Neural cell (in vitro differentiated cells): ENCODE results near the gene RRAGB. TPM values are rescaled to one million over a fixed set of nuclear protein-coding genes. Genes with fewer than 3 reads are reported as not detected.

Experiments
- H2AFZ ChIP-seq: fragments of 200-600, 300-800 bp; sonication (generic), shearing (Covaris generic); 2 replicates; pipeline ENCODE4 v1.6.0; 2014; ENCODE audit warnings: low read depth, mild to moderate bottlenecking, antibody characterized with exemption, low read length, moderate library complexity
- H3F3A ChIP-seq: fragments of 200-600 bp; shearing (Covaris generic); 2 replicates; pipeline ENCODE4 v1.6.1; 2016; ENCODE audit warnings: mild to moderate bottlenecking, moderate library complexity, mixed read lengths, antibody characterized with exemption, low read length; ENCODE audit not compliant: insufficient read depth, poor library complexity, severe bottlenecking
- H3K27ac ChIP-seq: fragments of 200-600, 300-800 bp; sonication (generic), shearing (Covaris generic); 2 replicates; pipeline ENCODE4 v1.5.1; 2014; ENCODE audit warnings: mild to moderate bottlenecking, low read length, moderate library complexity
- H3K27me3 ChIP-seq: fragments of 300-800, 200-600 bp; sonication (generic), shearing (Covaris generic); 2 replicates; pipeline ENCODE4 v1.6.0; 2014; ENCODE audit warnings: mild to moderate bottlenecking, low read depth, low read length, moderate library complexity; ENCODE audit not compliant: insufficient read depth
- H3K36me3 ChIP-seq: fragments of 300-800, 200-600 bp; sonication (generic), shearing (Covaris generic); 2 replicates; pipeline ENCODE4 v1.5.1; 2014; ENCODE audit warnings: mild to moderate bottlenecking, antibody characterized with exemption, low read length, moderate library complexity; ENCODE audit not compliant: insufficient read depth
- H3K4me2 ChIP-seq: fragments of 300-800, 200-600 bp; sonication (generic), shearing (Covaris generic); 2 replicates; pipeline ENCODE4 v1.6.0; 2014; ENCODE audit warnings: mild to moderate bottlenecking, low read length
- H3K4me3 ChIP-seq: fragments of 300-800, 200-600 bp; sonication (generic), shearing (Covaris generic); 2 replicates; pipeline ENCODE4 v1.5.1; 2014; ENCODE audit warnings: mild to moderate bottlenecking, low read length, moderate library complexity
- H3K79me2 ChIP-seq: fragments of 200-600 bp; shearing (Covaris generic); replicated peaks from 2 replicates; pipeline ENCODE4 v1.6.0; 2014; ENCODE audit warnings: mild to moderate bottlenecking, low read length, moderate library complexity; ENCODE audit not compliant: insufficient read depth
- H3K9ac ChIP-seq: fragments of 300-800, 200-600 bp; sonication (generic), shearing (Covaris generic); 2 replicates; pipeline ENCODE4 v1.6.1; 2016; ENCODE audit warnings: mild to moderate bottlenecking, low read length, mixed read lengths
- H3K9me2 ChIP-seq: fragments of 200-600 bp; shearing (Covaris generic); 2 replicates; pipeline ENCODE4 v1.6.1; 2016; ENCODE audit warnings: mild to moderate bottlenecking, low read length, mixed read lengths; ENCODE audit not compliant: insufficient read depth
- H3K9me3 ChIP-seq: fragments of 200-600, 300-800 bp; sonication (generic), shearing (Covaris generic); 2 replicates; pipeline ENCODE4 v1.6.1; 2016; ENCODE audit warnings: mild to moderate bottlenecking, mixed run types, low read length, moderate library complexity, mixed read lengths
- H4K20me1 ChIP-seq: fragments of 200-600 bp; shearing (Covaris generic); 2 replicates; pipeline ENCODE4 v1.6.1; 2016; ENCODE audit warnings: mild to moderate bottlenecking, mixed run types; ENCODE audit not compliant: insufficient read depth
- EP300 ChIP-seq: fragments of 450-650 bp; conservative IDR thresholded peaks from 2 replicates; pipeline ENCODE4 v1.6.1; 2014; ENCODE audit warnings: antibody characterized with exemption, mild to moderate bottlenecking, moderate library complexity; ENCODE audit not compliant: poor library complexity, severe bottlenecking
- EZH2 ChIP-seq: fragments of 200-600, 300-800 bp; shearing (Covaris generic), sonication (generic); IDR thresholded peaks from 2 replicates; pipeline ENCODE4 v1.6.1; 2014; ENCODE audit warnings: antibody characterized with exemption, low read length, borderline replicate concordance, mild to moderate bottlenecking; ENCODE audit not compliant: insufficient read depth, poor library complexity, severe bottlenecking
- MXI1 ChIP-seq: fragments of 450-650 bp; conservative IDR thresholded peaks from 2 replicates; pipeline ENCODE4 v1.6.1; 2014; ENCODE audit warnings: antibody characterized with exemption, mild to moderate bottlenecking; ENCODE audit not compliant: poor library complexity, severe bottlenecking
- POLR2AphosphoS5 ChIP-seq: IDR thresholded peaks from 2 replicates; pipeline ENCODE4 v1.6.1; 2012
- RAD21 ChIP-seq: fragments of 450-650 bp; conservative IDR thresholded peaks from 2 replicates; pipeline ENCODE4 v1.6.1; 2014; ENCODE audit warnings: antibody characterized with exemption, mild to moderate bottlenecking, moderate library complexity
- SMC3 ChIP-seq: fragments of 450-650 bp; conservative IDR thresholded peaks from 2 replicates; pipeline ENCODE4 v1.6.1; 2014; ENCODE audit warnings: antibody characterized with exemption, mild to moderate bottlenecking, moderate library complexity; ENCODE audit not compliant: poor library complexity
- TAF1 ChIP-seq: IDR thresholded peaks from 2 replicates; pipeline ENCODE4 v1.6.1; 2012; ENCODE audit warnings: low read depth
- polyA plus RNA-seq: library from polyadenylated mRNA; depleted of rRNA; stranded (reverse); fragments of >200 nt; gene quantifications from 2 replicates; pipeline ENCODE4 v1.2.3, GENCODE V29; 2014
- TF ChIP-seq, protein P1 (sequence below): fragments of 450-650 bp; IDR thresholded peaks from 2 replicates; pipeline ENCODE4 v1.5.1; 2014; ENCODE audit warnings: antibody characterized with exemption, mild to moderate bottlenecking, moderate library complexity; ENCODE audit not compliant: poor library complexity, severe bottlenecking
- TF ChIP-seq, protein P2 (sequence below): IDR thresholded peaks from 2 replicates; pipeline ENCODE4 v1.6.1; 2012; ENCODE audit warnings: borderline replicate concordance

The RRAGB gene
- polyA plus RNA-seq, 1 donor from 2014 or later, result 124 TPM

DNA sequence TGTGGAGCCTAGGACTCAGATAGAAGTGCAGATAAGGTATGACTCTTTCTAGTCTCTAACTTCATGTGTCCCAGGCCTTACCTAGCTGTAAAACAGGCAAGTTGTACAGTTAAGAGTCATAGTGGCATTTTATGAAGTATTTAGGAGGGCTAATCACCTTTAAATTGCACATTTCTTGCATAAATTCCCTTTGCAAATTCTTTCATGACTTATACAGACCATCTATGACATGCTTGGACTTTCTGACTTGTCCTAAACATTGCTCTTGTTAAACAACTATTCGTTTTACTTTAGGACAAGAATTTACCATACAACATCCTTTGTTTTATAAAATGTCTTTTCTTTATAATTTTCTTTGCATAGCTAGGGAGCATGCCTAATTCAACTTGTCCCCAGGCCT, 7.8 kb upstream of the RRAGB start:
- no peak overlapping the region for H2AFZ ChIP-seq
- no peaks in the 10 kb centered on the region for H3F3A ChIP-seq
- no peak overlapping the region for H3K27ac ChIP-seq
- no peaks in the 10 kb centered on the region for H3K9me3 ChIP-seq
- no peaks in the 10 kb centered on the region for H3K27me3 ChIP-seq
- TF ChIP-seq, protein P1, sequence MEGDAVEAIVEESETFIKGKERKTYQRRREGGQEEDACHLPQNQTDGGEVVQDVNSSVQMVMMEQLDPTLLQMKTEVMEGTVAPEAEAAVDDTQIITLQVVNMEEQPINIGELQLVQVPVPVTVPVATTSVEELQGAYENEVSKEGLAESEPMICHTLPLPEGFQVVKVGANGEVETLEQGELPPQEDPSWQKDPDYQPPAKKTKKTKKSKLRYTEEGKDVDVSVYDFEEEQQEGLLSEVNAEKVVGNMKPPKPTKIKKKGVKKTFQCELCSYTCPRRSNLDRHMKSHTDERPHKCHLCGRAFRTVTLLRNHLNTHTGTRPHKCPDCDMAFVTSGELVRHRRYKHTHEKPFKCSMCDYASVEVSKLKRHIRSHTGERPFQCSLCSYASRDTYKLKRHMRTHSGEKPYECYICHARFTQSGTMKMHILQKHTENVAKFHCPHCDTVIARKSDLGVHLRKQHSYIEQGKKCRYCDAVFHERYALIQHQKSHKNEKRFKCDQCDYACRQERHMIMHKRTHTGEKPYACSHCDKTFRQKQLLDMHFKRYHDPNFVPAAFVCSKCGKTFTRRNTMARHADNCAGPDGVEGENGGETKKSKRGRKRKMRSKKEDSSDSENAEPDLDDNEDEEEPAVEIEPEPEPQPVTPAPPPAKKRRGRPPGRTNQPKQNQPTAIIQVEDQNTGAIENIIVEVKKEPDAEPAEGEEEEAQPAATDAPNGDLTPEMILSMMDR, result no peak
- no peak for TF ChIP-seq EP300
- H3K36me3 ChIP-seq, result no peaks in the 10 kb centered on the region
- H3K9ac ChIP-seq, result no peak overlapping the region
- H3K9me2 ChIP-seq, result no peaks in the 10 kb centered on the region
- H4K20me1 ChIP-seq, result no peaks in the 10 kb centered on the region
- H3K4me3 ChIP-seq, result no peak overlapping the region
- no peak overlapping the region for H3K4me2 ChIP-seq
- H3K79me2 ChIP-seq, result no peaks in the 10 kb centered on the region

DNA sequence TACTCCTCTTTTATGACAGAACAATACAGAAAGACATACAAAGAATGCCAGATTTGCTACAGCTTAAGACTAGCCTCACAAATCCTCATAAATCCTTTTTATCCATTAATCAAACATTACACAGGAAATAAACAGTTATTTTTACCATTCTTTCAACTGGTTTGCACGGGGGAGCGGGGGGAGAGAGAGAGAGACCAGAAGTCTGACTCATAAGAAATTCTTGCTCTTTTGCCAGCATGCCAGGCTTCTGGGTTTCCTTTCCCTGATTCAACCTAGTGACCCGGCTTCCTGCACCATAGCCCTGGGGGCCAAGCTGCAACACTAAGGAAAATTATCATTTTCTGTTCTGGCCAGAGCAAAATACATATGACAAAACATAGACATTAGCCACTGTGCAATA, 6.8 kb upstream of the RRAGB start:
- Histone ChIP-seq H3K27ac (no peak overlapping the region), H3K79me2 (no peaks in the 10 kb centered on the region), H3K4me2 (no peak overlapping the region), H3K27me3 (no peaks in the 10 kb centered on the region), H3K4me3 (no peak overlapping the region), H4K20me1 (no peaks in the 10 kb centered on the region), H3K9me3 (no peaks in the 10 kb centered on the region), H3F3A (no peaks in the 10 kb centered on the region), H2AFZ (no peak overlapping the region), H3K9ac (no peak overlapping the region), H3K9me2 (no peaks in the 10 kb centered on the region), H3K36me3 (no peaks in the 10 kb centered on the region)
- TF ChIP-seq EP300, result no peak
- no peak for TF ChIP-seq SMC3
- TF ChIP-seq TAF1, result no peak
- TF ChIP-seq RAD21, result no peak
- TF ChIP-seq MXI1, result no peak
- TF ChIP-seq POLR2AphosphoS5, result no peak
- TF ChIP-seq, protein P2, sequence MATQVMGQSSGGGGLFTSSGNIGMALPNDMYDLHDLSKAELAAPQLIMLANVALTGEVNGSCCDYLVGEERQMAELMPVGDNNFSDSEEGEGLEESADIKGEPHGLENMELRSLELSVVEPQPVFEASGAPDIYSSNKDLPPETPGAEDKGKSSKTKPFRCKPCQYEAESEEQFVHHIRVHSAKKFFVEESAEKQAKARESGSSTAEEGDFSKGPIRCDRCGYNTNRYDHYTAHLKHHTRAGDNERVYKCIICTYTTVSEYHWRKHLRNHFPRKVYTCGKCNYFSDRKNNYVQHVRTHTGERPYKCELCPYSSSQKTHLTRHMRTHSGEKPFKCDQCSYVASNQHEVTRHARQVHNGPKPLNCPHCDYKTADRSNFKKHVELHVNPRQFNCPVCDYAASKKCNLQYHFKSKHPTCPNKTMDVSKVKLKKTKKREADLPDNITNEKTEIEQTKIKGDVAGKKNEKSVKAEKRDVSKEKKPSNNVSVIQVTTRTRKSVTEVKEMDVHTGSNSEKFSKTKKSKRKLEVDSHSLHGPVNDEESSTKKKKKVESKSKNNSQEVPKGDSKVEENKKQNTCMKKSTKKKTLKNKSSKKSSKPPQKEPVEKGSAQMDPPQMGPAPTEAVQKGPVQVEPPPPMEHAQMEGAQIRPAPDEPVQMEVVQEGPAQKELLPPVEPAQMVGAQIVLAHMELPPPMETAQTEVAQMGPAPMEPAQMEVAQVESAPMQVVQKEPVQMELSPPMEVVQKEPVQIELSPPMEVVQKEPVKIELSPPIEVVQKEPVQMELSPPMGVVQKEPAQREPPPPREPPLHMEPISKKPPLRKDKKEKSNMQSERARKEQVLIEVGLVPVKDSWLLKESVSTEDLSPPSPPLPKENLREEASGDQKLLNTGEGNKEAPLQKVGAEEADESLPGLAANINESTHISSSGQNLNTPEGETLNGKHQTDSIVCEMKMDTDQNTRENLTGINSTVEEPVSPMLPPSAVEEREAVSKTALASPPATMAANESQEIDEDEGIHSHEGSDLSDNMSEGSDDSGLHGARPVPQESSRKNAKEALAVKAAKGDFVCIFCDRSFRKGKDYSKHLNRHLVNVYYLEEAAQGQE, result no peak
- TF ChIP-seq EZH2, result no peak
- TF ChIP-seq, protein P1, result no peak
